ENCODE measurements around the gene MIB2.

MIB2 gene

DNA sequence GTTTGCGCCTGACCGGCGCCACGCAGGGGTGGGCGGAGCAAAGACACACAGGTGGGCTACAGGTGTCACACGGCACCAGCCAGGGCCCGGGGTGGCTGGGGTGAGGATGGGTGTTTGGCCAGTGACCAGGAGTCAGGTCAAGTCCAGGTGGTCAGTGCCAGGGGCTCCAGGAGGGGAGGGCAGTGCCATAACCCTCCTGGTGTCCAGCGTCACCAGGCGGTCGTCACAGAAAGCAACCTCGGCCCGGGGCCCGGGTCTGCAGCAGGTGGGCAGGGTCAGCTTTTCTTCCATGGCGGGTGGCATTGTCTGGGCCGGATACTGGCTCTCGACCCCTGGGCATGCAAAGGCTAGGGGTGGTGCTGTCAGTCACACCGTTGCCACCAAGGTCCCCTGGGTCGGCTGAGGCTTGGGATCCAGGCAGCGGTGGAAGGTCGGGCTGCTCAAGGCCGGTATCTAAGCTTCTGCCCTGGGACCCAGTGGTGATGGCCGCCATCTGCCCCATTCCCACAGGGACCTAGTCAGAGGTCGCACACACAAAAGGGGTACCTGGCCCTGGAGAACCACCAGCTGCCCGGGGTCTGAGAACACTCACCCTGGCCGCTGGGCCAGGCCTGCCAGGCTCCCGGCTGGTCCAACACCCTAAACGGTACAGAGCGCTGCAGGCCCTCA is 17.1 kb upstream of the MIB2 start:
- peak; percentile 4 for DNase-seq (ENCODE audit: low spot score)

DNA sequence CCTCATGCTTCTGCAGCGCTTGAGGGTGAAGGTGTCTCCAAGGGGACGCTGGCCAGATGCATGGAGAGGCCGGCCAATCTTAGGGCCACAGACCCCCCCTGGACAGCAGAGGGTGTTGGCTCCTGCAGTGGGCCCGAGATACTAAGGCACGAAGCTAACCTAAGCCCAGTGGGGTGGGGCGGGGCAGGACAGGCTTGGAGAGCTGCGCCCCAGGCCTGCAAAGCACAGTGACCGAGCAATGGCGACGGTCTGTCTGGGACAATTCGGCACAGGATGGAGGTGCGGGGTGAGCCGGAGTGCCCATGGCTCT is 16.6 kb upstream of the MIB2 start:
- DNase-seq (ENCODE audit: low spot score), result peak; percentile 12

DNA sequence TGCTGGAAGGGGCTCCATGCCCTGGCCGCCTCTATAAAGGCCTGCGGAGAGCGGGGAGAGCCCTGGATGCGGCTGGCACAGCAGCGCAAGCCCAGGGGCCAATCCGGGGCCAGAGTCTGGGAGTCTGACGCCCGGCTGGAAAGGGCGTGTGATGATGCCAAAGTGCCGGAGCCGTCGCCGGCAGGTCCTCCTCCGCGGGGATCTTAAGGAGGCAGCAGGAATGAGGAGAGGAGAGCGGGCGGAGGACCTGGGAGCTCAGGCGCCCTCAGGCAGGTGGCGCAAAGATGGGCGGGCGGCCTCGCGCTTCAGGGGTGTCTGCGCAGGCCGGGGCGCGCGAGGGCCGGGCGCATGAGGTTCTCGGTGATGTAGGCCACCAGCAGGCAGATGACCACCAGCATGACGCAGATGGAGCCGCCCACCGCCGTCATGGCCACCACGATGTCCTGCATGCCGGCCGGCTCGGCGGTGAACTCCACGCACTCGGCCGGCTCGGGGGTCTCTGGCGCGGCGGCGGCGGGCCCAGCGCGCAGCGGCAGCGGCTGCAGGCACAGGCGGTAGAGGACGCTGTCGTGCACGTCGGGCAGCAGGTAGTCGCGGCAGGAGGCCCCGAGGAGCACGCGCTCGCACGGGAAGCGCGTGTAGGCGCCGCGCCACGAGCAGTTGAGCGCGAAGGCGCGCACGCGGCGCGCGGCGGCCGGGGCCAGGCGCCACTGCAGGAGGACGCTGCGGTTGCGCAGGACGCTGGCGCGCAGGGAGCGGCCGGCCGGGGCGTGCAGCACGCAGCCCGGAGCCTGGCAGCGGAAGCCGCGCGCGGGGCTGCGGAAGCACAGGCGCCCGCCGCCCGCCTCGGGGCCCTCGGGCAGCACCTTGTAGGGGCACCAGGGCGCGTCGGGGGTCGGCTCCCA is 16.0 kb upstream of the MIB2 start:
- DNase-seq (ENCODE audit: low spot score), result peak; percentile 83

DNA sequence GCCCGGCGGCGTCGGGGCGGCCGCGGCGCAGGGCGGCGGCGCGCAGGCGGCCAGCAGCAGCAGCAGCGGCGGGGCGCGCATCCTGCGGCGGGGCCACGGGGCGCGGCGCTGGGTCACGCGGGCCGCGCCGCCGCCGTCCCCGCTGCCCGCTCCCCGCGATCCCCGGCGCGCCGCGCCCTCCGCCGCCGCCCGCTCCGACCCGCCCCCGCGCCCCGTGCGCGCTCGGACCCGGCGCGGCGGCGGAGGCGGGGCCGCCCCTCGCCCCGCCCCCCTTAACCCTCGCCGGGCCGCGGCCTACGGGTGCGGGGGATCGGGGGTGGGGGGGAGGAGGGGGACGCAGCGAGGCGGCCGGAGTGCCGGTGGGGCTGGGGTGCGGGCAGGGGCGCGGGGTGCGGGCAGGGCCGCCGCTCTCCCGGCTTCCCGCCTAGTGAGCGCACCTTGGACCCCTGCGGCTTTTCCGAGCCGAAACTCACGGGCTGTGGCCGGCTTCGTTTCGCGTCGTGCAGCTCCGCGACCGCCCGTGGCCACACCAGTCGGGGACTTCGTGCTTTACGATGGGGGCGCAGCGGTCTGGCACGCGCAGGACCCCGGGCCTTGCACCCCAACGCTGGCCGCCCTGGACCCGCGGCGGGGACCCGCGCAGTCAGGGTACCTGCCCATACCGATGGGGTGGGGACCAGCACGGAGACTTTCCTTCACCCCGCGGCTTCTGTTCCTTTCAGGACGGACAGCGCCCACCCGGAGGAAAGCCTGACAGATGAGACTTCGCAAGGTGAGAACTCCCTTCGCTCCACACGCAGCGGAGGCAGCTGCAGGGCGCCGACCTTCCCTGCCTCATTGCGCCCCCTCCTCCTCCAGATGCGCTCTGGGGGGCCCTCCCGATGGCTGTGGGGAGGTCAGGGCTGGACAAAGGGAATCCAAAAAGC is 15.1 kb upstream of the MIB2 start, which contains the start of gene FNDC10:
FNDC10 (minus strand) TSS at position 201 of the 926 bp plus-strand sequence; CDS start at position 81, 120 bp downstream.
- no peak for DNase-seq (ENCODE audit: low spot score)

DNA sequence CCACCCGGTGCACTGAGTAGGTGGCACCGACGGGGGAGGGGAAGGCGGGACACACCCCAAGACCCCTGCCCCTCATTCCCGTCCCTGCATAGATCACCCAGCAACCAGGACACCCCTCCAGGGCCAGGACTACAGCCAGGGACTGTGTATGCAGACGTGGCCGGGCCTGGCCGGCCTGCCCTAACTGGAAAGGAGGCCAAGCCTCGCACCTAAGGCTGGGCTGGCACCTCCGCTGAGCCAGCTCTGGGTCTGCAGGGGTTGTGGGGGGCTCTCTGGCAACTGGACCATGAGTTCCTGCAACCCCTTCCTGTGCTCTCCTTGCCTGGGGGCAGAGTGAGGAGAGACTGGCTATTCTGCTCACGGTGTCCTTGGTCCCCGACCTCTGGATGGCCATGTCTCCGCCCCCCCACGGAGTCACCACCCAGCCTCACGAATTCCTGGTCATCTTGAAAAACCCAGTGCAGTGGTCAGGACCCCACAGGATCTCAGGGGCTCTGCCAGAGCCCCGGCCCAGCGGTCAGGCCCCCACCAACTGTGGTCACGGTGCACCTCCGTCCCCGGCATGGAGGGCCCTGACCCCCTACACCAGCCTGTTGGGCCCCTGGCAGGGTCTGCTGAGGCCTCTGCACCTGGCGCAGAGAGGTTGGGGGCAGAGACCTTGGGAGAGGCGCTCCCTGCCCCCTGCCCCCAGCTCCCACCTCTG is 14.3 kb upstream of the MIB2 start:
- DNase-seq (ENCODE audit: low spot score), result no peak

DNA sequence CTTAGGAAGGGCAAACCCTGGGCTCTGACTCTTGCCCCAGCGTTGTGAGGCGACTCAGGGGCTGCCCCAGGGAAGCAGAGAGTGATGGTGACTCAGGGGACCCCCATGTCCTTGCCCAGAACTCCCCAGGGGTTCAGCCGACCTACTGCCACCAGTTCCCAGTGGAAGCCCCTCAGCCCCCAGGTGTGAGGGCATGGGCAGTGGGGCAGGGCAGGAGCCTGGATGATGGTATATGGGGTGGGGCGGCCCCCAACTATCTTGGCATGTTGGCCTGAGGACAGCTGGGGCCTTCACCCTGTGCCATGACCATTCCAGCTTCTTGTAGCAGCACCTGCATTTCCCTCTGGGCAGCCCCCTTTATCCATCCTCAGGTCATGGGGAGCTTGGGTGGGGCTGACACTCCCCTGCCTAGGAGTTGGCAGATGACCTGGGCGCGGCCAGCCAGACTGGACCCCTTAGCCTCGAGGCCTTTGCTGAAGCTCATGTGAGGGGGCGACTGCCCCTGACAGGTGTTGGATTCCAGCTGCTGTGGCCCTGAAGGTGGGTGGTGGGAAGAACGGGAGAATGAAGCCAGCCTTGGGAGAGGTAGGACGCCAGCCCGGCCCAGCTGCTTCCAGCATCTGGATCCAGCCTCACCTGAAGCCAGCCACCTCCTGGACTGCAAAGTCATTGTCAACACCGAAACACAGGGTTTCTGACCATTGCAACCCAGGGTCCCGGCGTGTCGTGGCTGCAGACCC is 13.6 kb upstream of the MIB2 start:
- no peak for DNase-seq (ENCODE audit: low spot score)

DNA sequence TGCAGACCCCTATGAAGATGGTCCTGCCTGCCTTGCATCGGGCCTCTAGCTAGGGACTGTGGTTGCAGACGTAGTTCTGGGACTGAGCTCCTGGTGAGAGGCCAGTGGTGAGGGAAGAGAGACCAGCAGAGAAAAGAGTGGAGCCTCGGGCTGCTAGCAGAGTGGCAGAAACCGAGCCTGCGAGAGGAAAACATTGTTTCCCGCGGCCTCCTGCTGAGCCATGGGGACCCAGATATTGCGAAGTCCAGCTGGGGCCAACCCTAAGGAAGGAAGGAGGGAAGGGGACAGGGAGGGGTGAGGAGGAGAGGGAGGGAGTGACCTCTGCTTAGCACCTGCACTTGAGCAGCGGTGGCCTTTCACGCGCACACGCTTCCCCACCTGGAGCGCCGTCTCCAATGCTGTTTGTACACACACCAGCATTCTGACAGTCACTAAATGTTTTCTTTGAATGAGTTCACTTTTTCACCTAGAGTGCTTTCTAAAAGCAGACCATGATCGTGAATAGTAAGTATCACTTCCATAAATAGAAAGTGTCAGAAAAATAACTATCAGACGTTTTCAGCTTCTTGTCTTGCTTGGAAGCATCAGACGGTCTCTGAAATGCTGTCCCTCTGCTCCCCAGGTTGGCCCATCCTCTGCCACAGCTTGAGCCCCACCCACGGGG is 12.9 kb upstream of the MIB2 start:
- DNase-seq (ENCODE audit: low spot score), result no peak

DNA sequence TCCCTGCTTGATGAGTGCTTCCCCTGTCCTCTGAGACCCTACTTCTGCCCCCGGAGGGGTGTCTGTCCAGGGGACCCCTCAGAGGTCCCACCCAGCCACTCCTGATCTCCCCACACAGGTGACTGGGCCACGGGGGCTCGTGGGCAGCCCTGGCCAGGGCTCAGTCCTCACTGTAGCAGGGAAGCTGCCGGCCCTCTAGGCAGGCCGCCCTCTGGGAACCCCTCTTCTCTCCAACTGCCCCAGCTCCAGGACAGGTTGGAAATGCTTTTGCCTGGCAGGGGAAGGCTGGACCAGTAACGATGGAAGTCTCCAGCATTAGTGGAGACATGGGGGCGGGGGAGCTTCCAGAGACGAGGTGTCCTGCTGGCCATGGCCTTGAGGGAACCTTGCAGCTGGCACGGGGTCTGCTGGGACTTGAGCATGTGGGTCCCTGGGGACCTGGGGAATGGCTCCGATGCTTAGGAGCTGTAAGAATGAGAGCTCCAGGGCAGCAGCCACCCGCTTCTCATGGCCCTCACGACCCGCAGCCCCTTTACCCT is 12.3 kb upstream of the MIB2 start:
- DNase-seq (ENCODE audit: low spot score), result no peak

DNA sequence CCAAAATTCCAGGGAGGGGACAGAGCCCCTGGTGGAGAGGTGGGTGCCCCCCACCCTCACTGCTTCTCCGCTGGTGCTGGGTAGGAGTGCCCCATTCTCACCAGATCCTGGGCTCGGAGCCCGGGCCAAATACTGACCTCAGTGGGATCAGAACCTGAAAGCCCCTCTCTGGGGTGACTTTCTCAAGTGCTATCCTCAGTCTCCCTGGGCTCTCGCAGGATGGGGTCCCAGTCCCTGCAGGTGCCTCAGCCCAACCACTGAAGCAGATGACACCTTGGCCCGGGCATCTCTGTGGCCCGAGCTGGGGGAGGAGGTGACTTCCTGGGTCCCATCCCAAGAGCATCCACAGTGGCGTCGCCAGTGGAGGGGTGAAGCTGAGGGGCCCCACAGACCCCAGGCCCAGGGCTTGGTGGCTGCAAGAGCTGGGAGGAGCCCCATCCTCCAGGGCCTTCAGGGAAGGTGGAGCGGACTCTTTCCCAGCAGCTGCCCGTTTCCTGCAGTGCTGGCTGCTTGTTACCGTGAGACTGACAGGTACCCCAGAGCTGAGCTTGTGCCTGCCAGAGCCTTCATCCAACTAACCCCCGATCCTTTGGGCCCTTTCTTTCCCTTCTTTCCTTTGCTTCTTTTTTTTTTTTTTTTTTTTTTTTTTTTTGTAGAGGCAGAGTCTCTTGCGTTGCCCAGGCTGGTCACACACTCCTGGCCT is 11.5 kb upstream of the MIB2 start:
- no peak for DNase-seq (ENCODE audit: low spot score)

DNA sequence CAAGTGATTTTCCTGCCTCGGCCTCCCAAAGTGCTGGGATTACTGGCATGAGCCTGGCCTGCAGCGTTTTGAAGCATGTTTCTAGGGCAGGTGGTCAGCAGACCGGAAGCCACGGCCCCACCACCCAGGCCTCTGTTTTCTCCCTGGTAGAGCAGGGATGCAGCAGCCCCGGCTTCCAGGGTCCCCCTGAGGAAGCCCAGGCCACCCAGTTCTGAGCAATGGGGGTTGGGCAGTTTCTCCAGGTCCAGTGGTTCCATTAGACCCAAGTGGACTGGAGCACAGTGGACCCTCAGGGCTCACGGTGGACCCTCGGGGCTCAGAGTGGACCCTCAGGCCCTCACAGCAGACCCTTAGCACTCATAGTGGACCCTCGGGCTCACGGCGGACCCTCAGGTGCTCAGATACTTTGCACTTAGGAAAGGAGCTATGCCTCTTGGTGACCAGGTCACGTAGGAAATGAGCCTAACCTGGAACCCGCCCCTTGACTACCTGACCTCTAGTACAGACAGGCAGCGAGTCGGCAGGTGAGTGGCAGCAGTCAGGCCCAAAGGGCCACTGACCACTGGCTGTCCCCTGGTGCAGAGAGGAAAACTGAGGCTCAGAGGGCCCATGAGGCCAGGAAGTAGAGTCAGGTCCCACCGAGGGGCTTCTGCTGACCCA is 10.8 kb upstream of the MIB2 start:
- DNase-seq (ENCODE audit: low spot score), result no peak

DNA sequence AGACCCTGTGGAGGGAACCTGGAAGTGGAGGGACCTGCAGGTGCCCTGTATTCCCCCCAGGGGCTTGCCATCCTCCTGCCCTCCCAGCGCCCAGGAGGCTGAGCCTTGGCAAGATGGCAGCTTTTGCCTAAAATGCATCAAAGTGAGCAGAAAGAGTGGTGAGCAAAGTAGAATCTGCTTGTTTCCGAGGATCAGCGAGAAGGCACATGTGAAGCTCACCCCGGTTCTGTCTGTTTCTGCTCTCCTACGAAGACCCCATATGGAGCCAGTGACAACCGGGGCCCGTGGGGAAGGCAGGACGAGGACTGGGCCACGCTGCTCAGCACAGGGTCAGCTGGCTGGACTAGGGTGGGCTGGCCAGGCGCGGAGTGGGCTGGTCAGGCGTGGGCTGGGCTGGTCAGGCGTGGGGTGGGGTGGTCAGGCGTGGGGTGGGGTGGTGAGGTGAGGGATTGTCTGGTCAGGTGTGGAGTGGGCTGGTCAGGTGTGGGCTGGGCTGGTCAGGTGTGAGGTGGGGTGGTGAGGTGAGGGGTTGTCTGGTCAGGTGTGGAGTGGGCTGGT is 10.2 kb upstream of the MIB2 start:
- DNase-seq (ENCODE audit: low spot score), result no peak

DNA sequence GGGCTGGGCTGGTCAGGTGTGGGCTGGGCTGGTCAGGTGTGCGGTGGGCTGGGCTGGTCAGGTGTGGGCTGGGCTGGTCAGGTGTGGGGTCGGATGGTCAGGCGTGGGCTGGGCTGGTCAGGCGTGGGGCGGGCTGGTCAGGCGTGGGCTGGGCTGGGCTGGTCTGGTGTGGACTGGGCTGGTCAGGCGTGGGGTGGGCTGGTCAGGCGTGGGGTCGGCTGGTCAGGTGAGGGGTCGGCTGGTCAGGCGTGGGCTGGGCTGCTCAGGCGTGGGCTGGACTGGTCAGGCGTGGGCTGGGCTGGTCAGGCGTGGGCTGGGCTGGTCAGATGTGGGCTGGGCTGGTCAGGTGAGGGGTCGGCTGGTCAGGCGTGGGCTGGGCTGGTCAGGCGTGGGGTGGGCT is 9.6 kb upstream of the MIB2 start:
- no peak for DNase-seq (ENCODE audit: low spot score)

DNA sequence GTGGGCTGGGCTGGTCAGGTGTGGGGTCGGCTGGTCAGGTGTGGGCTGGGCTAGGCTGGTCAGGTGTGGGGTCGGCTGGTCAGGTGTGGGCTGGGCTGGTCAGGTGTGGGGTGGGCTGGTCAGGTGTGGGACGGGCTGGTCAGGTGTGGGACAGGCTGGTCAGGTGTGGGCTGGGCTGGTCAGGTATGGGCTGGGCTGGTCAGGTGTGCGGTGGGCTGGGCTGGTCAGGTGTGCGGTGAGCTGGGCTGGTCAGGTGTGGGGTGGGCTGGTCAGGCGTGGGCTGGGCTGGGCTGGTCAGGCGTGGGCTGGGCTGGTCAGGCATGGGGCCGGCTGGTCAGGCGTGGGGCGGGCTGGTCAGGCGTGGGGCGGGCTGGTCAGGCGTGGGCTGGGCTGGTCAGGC is 9.1 kb upstream of the MIB2 start:
- no peak for DNase-seq (ENCODE audit: low spot score)

DNA sequence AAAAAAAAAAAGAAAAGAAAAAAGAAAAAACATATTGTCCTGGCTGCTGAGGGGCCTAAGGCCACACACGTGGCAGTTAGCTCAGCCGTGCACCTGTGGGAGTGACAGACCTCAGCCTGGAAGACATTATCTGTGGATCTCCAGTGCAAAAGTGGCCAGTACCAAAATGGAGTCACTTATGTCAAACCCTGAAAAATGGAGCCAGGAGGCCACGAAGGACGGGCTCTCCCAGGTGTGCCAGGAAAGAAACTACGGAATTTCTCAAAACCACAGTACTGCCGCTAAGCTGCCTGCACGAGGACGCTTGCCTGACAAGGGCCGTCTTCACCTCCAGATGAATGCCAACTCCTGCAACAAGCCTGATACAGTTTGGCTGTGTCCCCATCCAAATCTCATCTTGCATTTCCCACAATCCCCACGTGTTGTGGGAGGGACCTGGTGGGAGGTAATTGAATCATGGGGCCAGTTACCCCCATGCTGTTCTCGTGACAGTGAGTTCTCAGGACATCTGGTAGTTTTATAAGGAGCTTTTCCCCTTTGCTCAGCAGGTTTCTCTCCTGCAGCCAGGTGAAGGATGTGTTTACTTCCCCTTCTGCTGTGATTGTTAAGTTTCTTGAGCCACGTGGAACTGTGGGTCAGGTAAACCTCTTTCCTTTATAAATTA is 5.3 kb upstream of the MIB2 start:
- DNase-seq (ENCODE audit: low spot score), result no peak

DNA sequence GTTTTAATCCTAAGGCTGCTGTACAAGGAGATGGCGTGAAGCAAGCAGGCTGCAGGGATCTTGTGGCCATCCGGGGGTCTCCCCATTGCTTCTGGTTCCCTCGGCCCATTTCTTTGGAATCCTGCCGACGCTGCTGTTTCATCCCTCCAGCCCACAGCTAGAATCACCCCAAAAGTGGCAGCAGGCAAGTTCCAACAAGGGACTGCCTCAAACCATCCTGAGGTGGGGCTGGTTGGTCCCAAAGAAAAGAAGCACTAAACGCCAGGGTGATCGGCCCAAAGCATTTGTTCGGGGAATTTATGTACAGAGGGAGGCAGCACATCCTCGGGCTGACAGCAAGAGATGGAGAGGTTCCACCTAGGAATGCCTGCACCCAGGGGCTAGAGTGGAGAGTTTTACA is 4.5 kb upstream of the MIB2 start:
- no peak for DNase-seq (ENCODE audit: low spot score)

DNA sequence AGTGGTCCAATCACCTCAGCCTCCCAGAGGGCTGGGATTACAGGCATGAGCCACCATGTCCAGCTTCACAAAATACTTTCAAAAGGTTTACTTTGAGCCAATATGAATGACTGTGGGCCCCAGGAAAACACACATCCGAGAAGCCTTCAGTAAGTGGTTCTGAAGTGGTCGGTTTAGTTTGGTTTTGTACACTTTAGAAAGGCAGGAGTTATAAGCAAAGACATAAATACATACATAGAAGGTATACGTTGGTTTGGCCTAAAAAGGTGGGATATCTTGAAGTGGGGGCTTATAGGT is 3.2 kb upstream of the MIB2 start:
- DNase-seq (ENCODE audit: low spot score), result no peak

DNA sequence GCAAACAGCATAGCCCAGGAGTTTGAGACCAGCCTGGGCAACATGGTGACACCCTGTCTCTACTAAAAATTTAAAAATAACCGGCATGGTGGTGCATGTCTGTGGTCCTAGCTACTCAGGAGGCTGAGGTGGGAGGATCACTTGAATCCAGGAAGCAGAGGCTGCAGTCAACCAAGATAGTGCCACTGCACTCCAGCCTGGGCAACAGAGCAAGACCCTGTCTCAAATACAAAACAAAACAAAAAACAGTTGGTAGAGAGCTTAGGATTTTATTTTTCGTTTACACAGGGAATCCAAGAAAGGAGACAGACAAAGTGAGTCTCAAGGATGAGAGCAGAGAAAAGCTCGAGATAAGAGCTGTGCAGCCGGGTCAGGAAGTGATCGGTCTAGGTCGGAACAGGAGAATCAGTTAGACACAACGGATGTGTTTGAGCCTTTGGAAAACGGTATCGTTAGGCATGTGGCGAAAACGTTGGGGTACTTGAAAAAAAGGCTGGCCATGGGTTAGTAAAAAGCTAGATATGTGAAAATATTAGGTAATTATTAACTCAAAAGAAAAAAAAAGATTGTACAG is 1.7 kb upstream of the MIB2 start:
- DNase-seq (ENCODE audit: low spot score), result no peak

All from AG08396 (cell line).